ENCODE data around the gene EFCAB9. TPM values are rescaled to one million over a fixed set of nuclear protein-coding genes. Genes with fewer than 3 reads are reported as not detected.

EFCAB9 gene
- total RNA-seq, 1 experiment from 2014 or later = not detected

DNA sequence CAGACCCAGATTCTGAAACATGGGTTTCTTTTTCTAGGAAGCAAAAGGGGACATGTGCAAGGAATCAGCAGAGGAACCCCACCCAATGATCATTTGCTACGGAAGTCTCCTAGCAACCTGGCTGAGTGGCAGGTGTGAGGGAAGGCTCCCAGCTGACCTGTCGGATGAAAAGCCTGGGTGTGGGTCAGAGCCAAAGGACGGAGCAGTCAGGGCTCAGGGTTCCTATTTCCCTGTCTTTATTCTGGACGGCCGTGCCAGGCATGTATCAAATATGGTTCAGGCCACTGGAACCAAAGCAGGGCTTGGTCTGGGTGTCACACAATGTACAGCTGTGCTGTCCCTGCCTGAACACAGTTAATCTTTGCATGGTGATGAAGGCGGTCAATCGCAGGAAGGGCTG is 26.1 kb upstream of the EFCAB9 start:
- Histone ChIP-seq H3K4me3 (replicated peaks in 1 of 2; ENCODE audit: low read depth in 1 of 2, low read length in 2 of 2) (no peak overlapping the region), H3K9ac (ENCODE audit: low read length) (no peak overlapping the region), H3K27ac (ENCODE audit: low read depth, low read length) (no peak overlapping the region), H3K9me2 (ENCODE audit: insufficient read depth) (no peaks in the 10 kb centered on the region), H3K4me1 (ENCODE audit: control insufficient read depth in 1 of 2, insufficient read depth in 2 of 2, low read length in 2 of 2) (peaks cover 0 to 9% of the 10 kb centered on the region in 2 experiments; a peak in 2 of 4 replicates), H2AFZ (ENCODE audit: low read depth, low read length, poor library complexity, severe bottlenecking) (no peak overlapping the region), H3K4me2 (ENCODE audit: low read length) (no peak overlapping the region), H4K20me1 (ENCODE audit: insufficient read depth) (no peaks in the 10 kb centered on the region), H3K36me3 (ENCODE audit: control insufficient read depth in 1 of 2, insufficient read depth in 2 of 2, low read length in 2 of 2) (no peaks in the 10 kb centered on the region), H3K79me2 (ENCODE audit: insufficient read depth, low read length) (peaks cover 10% of the 10 kb centered on the region), H3K9me3 (ENCODE audit: control insufficient read depth in 1 of 2, insufficient read depth in 1 of 2, low read depth in 1 of 2, low read length in 2 of 2) (no peaks in the 10 kb centered on the region), H3K27me3 (ENCODE audit: insufficient read depth, low read length) (no peaks in the 10 kb centered on the region)
- ChIA-PET POLR2A (no interaction called here), CTCF (no interaction called here), RAD21 (ENCODE audit: low non-redundant PET in 1 of 2, low total read pairs in 2 of 2, uncharacterized antibody in 2 of 2, unreplicated experiment in 2 of 2) (no interaction called here)
- DNase-seq (ENCODE audit: low read depth, low spot score) (no peak), ATAC-seq (no peak)
- intact Hi-C loops (cut with micrococcal nuclease) = no loop called here
- TF ChIP-seq RAD21 (IDR thresholded peaks at IDR 0.05; ENCODE audit: low read depth) (no peak), SP1 (IDR thresholded peaks at IDR 0.05; ENCODE audit: low read depth) (no peak), JUND (IDR thresholded peaks at IDR 0.05) (no peak), POLR2AphosphoS5 (IDR thresholded peaks at IDR 0.05; ENCODE audit: low read depth, low read length) (no peak), CBX3 (IDR thresholded peaks at IDR 0.05; ENCODE audit: low read depth) (no peak), ELF1 (IDR thresholded peaks at IDR 0.05; ENCODE audit: borderline replicate concordance, low read depth) (no peak), EZH2 (IDR thresholded peaks at IDR 0.05) (no peak), EZH2phosphoT487 (IDR thresholded peaks at IDR 0.05; ENCODE audit: borderline replicate concordance) (no peak), REST (IDR thresholded peaks at IDR 0.05; ENCODE audit: low read depth) (no peak), EGR1 (IDR thresholded peaks at IDR 0.05; ENCODE audit: low read depth) (no peak), SIN3A (IDR thresholded peaks at IDR 0.05; ENCODE audit: low read depth) (no peak), ZFX (IDR thresholded peaks at IDR 0.05) (no peak), ZBTB33 (IDR thresholded peaks at IDR 0.05; ENCODE audit: extremely low read depth, insufficient replicate concordance, low read length) (no peak)
- TF ChIP-seq, protein P1, sequence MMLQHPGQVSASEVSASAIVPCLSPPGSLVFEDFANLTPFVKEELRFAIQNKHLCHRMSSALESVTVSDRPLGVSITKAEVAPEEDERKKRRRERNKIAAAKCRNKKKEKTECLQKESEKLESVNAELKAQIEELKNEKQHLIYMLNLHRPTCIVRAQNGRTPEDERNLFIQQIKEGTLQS (IDR thresholded peaks at IDR 0.05) = no peak
- TF ChIP-seq, protein P2, sequence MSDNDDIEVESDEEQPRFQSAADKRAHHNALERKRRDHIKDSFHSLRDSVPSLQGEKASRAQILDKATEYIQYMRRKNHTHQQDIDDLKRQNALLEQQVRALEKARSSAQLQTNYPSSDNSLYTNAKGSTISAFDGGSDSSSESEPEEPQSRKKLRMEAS (IDR thresholded peaks at IDR 0.05) = no peak
- TF ChIP-seq, protein P3, sequence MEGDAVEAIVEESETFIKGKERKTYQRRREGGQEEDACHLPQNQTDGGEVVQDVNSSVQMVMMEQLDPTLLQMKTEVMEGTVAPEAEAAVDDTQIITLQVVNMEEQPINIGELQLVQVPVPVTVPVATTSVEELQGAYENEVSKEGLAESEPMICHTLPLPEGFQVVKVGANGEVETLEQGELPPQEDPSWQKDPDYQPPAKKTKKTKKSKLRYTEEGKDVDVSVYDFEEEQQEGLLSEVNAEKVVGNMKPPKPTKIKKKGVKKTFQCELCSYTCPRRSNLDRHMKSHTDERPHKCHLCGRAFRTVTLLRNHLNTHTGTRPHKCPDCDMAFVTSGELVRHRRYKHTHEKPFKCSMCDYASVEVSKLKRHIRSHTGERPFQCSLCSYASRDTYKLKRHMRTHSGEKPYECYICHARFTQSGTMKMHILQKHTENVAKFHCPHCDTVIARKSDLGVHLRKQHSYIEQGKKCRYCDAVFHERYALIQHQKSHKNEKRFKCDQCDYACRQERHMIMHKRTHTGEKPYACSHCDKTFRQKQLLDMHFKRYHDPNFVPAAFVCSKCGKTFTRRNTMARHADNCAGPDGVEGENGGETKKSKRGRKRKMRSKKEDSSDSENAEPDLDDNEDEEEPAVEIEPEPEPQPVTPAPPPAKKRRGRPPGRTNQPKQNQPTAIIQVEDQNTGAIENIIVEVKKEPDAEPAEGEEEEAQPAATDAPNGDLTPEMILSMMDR (IDR thresholded peaks at IDR 0.05 in 2 of 3, conservative IDR thresholded peaks at IDR 0.05 in 1 of 3; ENCODE audit: borderline replicate concordance in 1 of 3, insufficient read depth in 1 of 3, low read depth in 2 of 3, low read length in 2 of 3) = no peak
- no TSS peak for BruUV-seq (replicated peaks)
